SU-DHL-6 (cell line): ENCODE data around the gene TIMP3.

ENCODE experiments used
- H2AFZ ChIP-seq: fragments of 200-600 bp; sonication (generic); 2 replicates; pipeline ENCODE4 v1.6.1; 2014; ENCODE audit warnings: low read depth, mild to moderate bottlenecking, moderate library complexity, mixed read lengths, antibody characterized with exemption, low read length; ENCODE audit not compliant: severe bottlenecking
- H3F3A ChIP-seq: fragments of 200-600 bp; shearing (Covaris generic); 2 replicates; pipeline ENCODE4 v1.6.0; 2016; ENCODE audit warnings: antibody characterized with exemption, mild to moderate bottlenecking; ENCODE audit not compliant: insufficient read depth
- H3K27ac ChIP-seq: fragments of 200-600 bp; sonication (generic); 2 replicates; pipeline ENCODE4 v1.5.1; 2016; ENCODE audit warnings: low read depth, mild to moderate bottlenecking, low read length, moderate library complexity, mixed read lengths
- H3K27me3 ChIP-seq: fragments of 200-600 bp; sonication (generic), shearing (Covaris generic); 2 replicates; pipeline ENCODE4 v1.6.0; 2014; ENCODE audit warnings: mild to moderate bottlenecking, low read length
- H3K36me3 ChIP-seq: fragments of 200-600 bp; sonication (generic); 2 replicates; pipeline ENCODE4 v1.6.1; 2014; ENCODE audit warnings: mild to moderate bottlenecking, low read length, mixed read lengths
- H3K4me2 ChIP-seq: fragments of 300-600, 200-600 bp; shearing (Covaris generic), sonication (generic); 2 replicates; pipeline ENCODE4 v1.6.0; 2014; ENCODE audit warnings: low read length, low read depth, mild to moderate bottlenecking; ENCODE audit not compliant: poor library complexity, severe bottlenecking
- H3K4me3 ChIP-seq: fragments of 200-600 bp; sonication (generic); 2 replicates; pipeline ENCODE4 v1.5.1; 2014; ENCODE audit warnings: antibody characterized with exemption, low read length, mild to moderate bottlenecking, mixed read lengths; ENCODE audit not compliant: insufficient read depth, poor library complexity, severe bottlenecking
- H3K79me2 ChIP-seq: fragments of 200-600 bp; sonication (generic); 2 replicates; pipeline ENCODE4 v1.6.1; 2014; ENCODE audit warnings: mild to moderate bottlenecking, low read length, moderate library complexity; ENCODE audit not compliant: insufficient read depth
- H3K9ac ChIP-seq: fragments of 200-600 bp; sonication (generic); 2 replicates; pipeline ENCODE4 v1.7.0; 2014; ENCODE audit warnings: mild to moderate bottlenecking, low read length
- H3K9me2 ChIP-seq: fragments of 200-600 bp; sonication (generic); replicated peaks from 2 replicates; pipeline ENCODE4 v1.6.1; 2014; ENCODE audit warnings: low read length; ENCODE audit not compliant: insufficient read depth
- H3K9me3 ChIP-seq: fragments of 200-600 bp; sonication (generic); 2 replicates; pipeline ENCODE4 v1.6.1; 2014; ENCODE audit warnings: low read length, mixed read lengths; ENCODE audit not compliant: insufficient read depth
- H4K20me1 ChIP-seq: fragments of 200-600 bp; sonication (generic); 2 replicates; pipeline ENCODE4 v1.6.1; 2014; ENCODE audit warnings: low read depth, mild to moderate bottlenecking, antibody characterized with exemption, low read length, moderate library complexity, mixed read lengths
- CTCF ChIP-seq: fragments of 200-600 bp; sonication (generic); IDR thresholded peaks from one replicate; pipeline ENCODE4 v1.5.1; 2017; ENCODE audit warnings: antibody characterized with exemption, mild to moderate bottlenecking, low read length, moderate library complexity; ENCODE audit not compliant: insufficient read depth, poor library complexity, severe bottlenecking
- EZH2phosphoT487 ChIP-seq: fragments of 200-600 bp; sonication (generic), shearing (Covaris generic); conservative IDR thresholded peaks from 2 replicates; pipeline ENCODE4 v1.6.1; 2018; ENCODE audit warnings: mild to moderate bottlenecking, antibody characterized with exemption, low read length, moderate library complexity, mixed read lengths

Gene TIMP3

DNA sequence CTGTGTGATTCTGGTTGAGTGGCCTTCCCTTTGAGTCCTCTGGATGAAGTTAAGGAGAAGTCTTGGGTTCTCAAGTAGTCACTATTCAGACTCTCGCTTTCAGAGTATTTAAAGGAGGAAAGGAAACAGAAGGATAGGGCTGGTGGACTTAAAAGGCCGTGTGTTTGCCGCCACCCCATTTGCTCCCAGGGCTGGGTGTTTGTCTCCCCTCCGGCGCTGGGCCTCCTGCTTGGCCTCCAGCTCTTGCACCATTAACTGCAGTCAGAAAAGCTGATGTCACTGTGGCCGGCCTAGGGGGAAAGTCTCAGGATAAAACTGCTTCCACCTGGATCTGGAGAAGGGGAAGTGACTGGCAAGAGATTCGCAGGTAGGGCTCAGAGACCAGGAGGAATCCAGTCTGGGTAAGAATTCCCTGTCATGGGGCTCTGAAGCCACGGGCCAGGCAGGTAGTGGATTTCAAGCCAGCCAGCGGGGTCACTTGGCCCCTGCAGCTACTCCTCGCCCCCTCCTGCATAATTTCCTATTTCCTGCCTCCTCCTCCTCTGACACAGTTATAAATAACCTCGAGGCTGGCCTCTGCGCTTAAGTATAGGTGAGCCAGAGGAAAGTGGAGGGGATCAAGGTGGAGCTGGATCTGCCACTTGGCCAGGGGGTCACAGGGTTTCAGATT lies 17.1 kb downstream of the TIMP3 start:
- TF ChIP-seq CTCF (no peak), EZH2phosphoT487 (no peak)
- Histone ChIP-seq H2AFZ (no peak overlapping the region), H3K4me2 (no peak overlapping the region)

DNA sequence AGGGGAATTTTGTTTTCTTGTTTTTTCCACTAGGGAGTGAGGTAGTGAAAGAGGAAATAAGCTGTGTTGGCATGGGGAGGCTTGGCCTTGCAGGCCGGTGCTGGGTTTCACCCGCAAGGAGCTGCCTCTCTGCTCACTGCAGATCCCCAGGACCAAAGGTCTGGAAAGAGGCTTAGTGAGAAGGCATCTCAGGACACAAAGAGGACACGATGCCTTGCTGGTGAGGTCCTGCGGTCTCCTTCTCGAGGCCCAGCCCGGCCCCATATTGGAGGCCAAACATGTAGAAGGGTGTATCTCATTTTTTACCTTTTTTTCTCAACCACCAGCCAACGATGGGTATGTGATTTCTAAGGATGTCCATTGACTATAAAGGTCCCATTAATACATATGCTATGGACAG lies 17.6 kb downstream of the TIMP3 start:
- Histone ChIP-seq H3K4me2 (no peak overlapping the region), H3K9ac (no peak overlapping the region), H3K9me3 (no peaks in the 10 kb centered on the region), H3K27ac (no peak overlapping the region), H3K36me3 (no peaks in the 10 kb centered on the region), H4K20me1 (no peaks in the 10 kb centered on the region), H3F3A (no peaks in the 10 kb centered on the region), H3K4me3 (no peak overlapping the region), H3K27me3 (no peaks in the 10 kb centered on the region), H3K79me2 (no peaks in the 10 kb centered on the region), H2AFZ (no peak overlapping the region), H3K9me2 (no peaks in the 10 kb centered on the region)
- no peak for TF ChIP-seq CTCF
- TF ChIP-seq EZH2phosphoT487 = no peak

More for the DNA sequence above, 17.1 kb downstream of the TIMP3 start:
- Histone ChIP-seq H3K9me2 (no peaks in the 10 kb centered on the region; the same call in 1 of the 2 replicates), H3K9me3 (no peaks in the 10 kb centered on the region), H4K20me1 (no peaks in the 10 kb centered on the region), H3K27me3 (no peaks in the 10 kb centered on the region), H3K79me2 (no peaks in the 10 kb centered on the region), H3K4me3 (no peak overlapping the region), H3F3A (no peaks in the 10 kb centered on the region), H3K9ac (no peak overlapping the region), H3K27ac (no peak overlapping the region), H3K36me3 (no peaks in the 10 kb centered on the region)

GRCh38 chr22:32820131-32821119 lies 18.9 kb downstream of the TIMP3 start:
- Histone ChIP-seq H3K27ac (no peak overlapping the region), H3K4me2 (no peak overlapping the region), H3K9me2 (no peaks in the 10 kb centered on the region), H3F3A (no peaks in the 10 kb centered on the region), H3K36me3 (no peaks in the 10 kb centered on the region), H3K27me3 (no peaks in the 10 kb centered on the region), H3K9ac (no peak overlapping the region), H3K79me2 (no peaks in the 10 kb centered on the region), H4K20me1 (no peaks in the 10 kb centered on the region), H2AFZ (no peak overlapping the region), H3K9me3 (no peaks in the 10 kb centered on the region), H3K4me3 (no peak overlapping the region)
- TF ChIP-seq CTCF (no peak), EZH2phosphoT487 (no peak)
